Activated naive CD4-positive, alpha-beta T cell treated with anti-CD3 and anti-CD28 coated beads, Interleukin-2, amount 10 ng/mL, durations not matched to agents 7 days and 5 days (primary cell): ENCODE measurements around the gene TBX4.

Source experiments
- CTCF ChIA-PET: fragments of 350-600 bp; sonication (Branson Sonifier 250); formaldehyde crosslinking; loops from one replicate; lab custom pipeline; 2021; ENCODE audit warnings: antibody characterized with exemption; lab: Charles Lee
- DNase-seq: peaks from one replicate; pipeline ENCODE4 v3.0.0-alpha.2; 2020
- H3K27ac Mint-ChIP-seq: one replicate; pipeline ENCODE4 v1.8.0; 2021; ENCODE audit warnings: mild to moderate bottlenecking, moderate library complexity, mixed read lengths
- H3K27me3 Mint-ChIP-seq: one replicate; pipeline ENCODE4 v1.8.0; 2021; ENCODE audit warnings: mild to moderate bottlenecking, mixed read lengths
- H3K36me3 Mint-ChIP-seq: one replicate; pipeline ENCODE4 v1.8.0; 2021; ENCODE audit warnings: mixed read lengths
- H3K4me1 Mint-ChIP-seq: one replicate; pipeline ENCODE4 v1.8.0; 2021; ENCODE audit warnings: mixed read lengths
- H3K4me3 Mint-ChIP-seq: one replicate; pipeline ENCODE4 v1.8.0; 2021; ENCODE audit warnings: mild to moderate bottlenecking, moderate library complexity, mixed read lengths
- H3K9me3 Mint-ChIP-seq: one replicate; pipeline ENCODE4 v1.8.0; 2021; ENCODE audit warnings: mixed read lengths

Gene TBX4

GRCh38 chr17:61410141-61411010, 41.8 kb upstream of the TBX4 start:
- no peak overlapping the region for H3K27ac Mint-ChIP-seq
- CTCF ChIA-PET = interaction anchor here (1.1 to 1.6 kb wide), 4 partner anchors 16 to 413 kb away, joined by 3 read pairs; no protein-coding TSS in a partner anchor
- H3K27me3 Mint-ChIP-seq = peaks cover 99% of the 10 kb centered on the region
- no peaks in the 10 kb centered on the region for H3K36me3 Mint-ChIP-seq
- H3K9me3 Mint-ChIP-seq = no peaks in the 10 kb centered on the region
- H3K4me3 Mint-ChIP-seq = peak overlapping the region; percentile 27
- peaks cover 23% of the 10 kb centered on the region for H3K4me1 Mint-ChIP-seq
- DNase-seq = peak; percentile 77

GRCh38 chr17:61411011-61411260, 41.3 kb upstream of the TBX4 start:
- H3K9me3 Mint-ChIP-seq = no peaks in the 10 kb centered on the region
- H3K36me3 Mint-ChIP-seq = no peaks in the 10 kb centered on the region
- H3K27me3 Mint-ChIP-seq = peaks cover 98% of the 10 kb centered on the region
- no peak overlapping the region for H3K4me3 Mint-ChIP-seq
- no peak for DNase-seq
- peaks cover 23% of the 10 kb centered on the region for H3K4me1 Mint-ChIP-seq
- H3K27ac Mint-ChIP-seq = no peak overlapping the region
- CTCF ChIA-PET = interaction anchor here (1.1 kb wide), 1 partner anchor 163 kb away, joined by 3 read pairs; no protein-coding TSS in a partner anchor

- Mint-ChIP-seq H3K4me3 (peak overlapping the region; percentile 57), H3K27ac (no peak overlapping the region), H3K36me3 (no peaks in the 10 kb centered on the region), H3K4me1 (peaks cover 23% of the 10 kb centered on the region), H3K27me3 (peaks cover 98% of the 10 kb centered on the region), H3K9me3 (no peaks in the 10 kb centered on the region)
- no peak for DNase-seq
- CTCF ChIA-PET = interaction anchor here (0.7 to 1.6 kb wide), 11 partner anchors 7 to 691 kb away, joined by 3 to 10 read pairs (median 3); no protein-coding TSS in a partner anchor
Measured at GRCh38 chr17:61411261-61412142, 40.7 kb upstream of the TBX4 start.

GRCh38 chr17:61412143-61412859, 39.9 kb upstream of the TBX4 start:
- Mint-ChIP-seq H3K4me3 (peak overlapping the region; percentile 60), H3K9me3 (no peaks in the 10 kb centered on the region), H3K4me1 (peaks cover 26% of the 10 kb centered on the region), H3K27ac (no peak overlapping the region), H3K36me3 (no peaks in the 10 kb centered on the region), H3K27me3 (peaks cover 98% of the 10 kb centered on the region)
- peak; percentile 78 for DNase-seq
- CTCF ChIA-PET = interaction anchor here (0.7 to 2.4 kb wide), 13 partner anchors 8 to 697 kb away, joined by 3 to 10 read pairs (median 4); no protein-coding TSS in a partner anchor

- Mint-ChIP-seq H3K27ac (no peak overlapping the region), H3K9me3 (no peaks in the 10 kb centered on the region), H3K27me3 (peaks cover 98% of the 10 kb centered on the region), H3K36me3 (no peaks in the 10 kb centered on the region), H3K4me3 (peak overlapping the region; percentile 48), H3K4me1 (peaks cover 26% of the 10 kb centered on the region)
- no peak for DNase-seq
- CTCF ChIA-PET = interaction anchor here (0.7 to 2.4 kb wide), 11 partner anchors 10 to 697 kb away, joined by 3 to 10 read pairs (median 6); no protein-coding TSS in a partner anchor
Measured at GRCh38 chr17:61412860-61413660, 39.2 kb upstream of the TBX4 start.

- Mint-ChIP-seq H3K27ac (no peak overlapping the region), H3K9me3 (no peaks in the 10 kb centered on the region), H3K4me3 (no peak overlapping the region), H3K27me3 (peaks cover 93% of the 10 kb centered on the region), H3K4me1 (peaks cover 23% of the 10 kb centered on the region), H3K36me3 (no peaks in the 10 kb centered on the region)
- no peak for DNase-seq
- CTCF ChIA-PET = interaction anchor here (1.2 to 2.4 kb wide), 4 partner anchors 10 to 696 kb away, joined by 4 to 10 read pairs (median 6); no protein-coding TSS in a partner anchor
Measured at GRCh38 chr17:61413661-61414126, 38.5 kb upstream of the TBX4 start.

GRCh38 chr17:61414141-61414935, 37.9 kb upstream of the TBX4 start:
- Mint-ChIP-seq H3K27me3 (peaks cover 88% of the 10 kb centered on the region), H3K4me3 (no peak overlapping the region), H3K36me3 (no peaks in the 10 kb centered on the region), H3K27ac (no peak overlapping the region), H3K4me1 (peaks cover 19% of the 10 kb centered on the region), H3K9me3 (no peaks in the 10 kb centered on the region)
- CTCF ChIA-PET = interaction anchor here (0.5 to 2.4 kb wide), 4 partner anchors 10 to 695 kb away, joined by 5 to 10 read pairs (median 6); no protein-coding TSS in a partner anchor
- no peak for DNase-seq

GRCh38 chr17:61414936-61415251, 37.3 kb upstream of the TBX4 start:
- no peak overlapping the region for H3K4me3 Mint-ChIP-seq
- H3K36me3 Mint-ChIP-seq = no peaks in the 10 kb centered on the region
- no peaks in the 10 kb centered on the region for H3K9me3 Mint-ChIP-seq
- no peak for DNase-seq
- H3K27me3 Mint-ChIP-seq = peaks cover 88% of the 10 kb centered on the region
- no peak overlapping the region for H3K27ac Mint-ChIP-seq
- CTCF ChIA-PET = interaction anchor here (0.5 to 1.6 kb wide), 2 partner anchors 18 to 415 kb away, joined by 3 to 5 read pairs; no protein-coding TSS in a partner anchor
- peaks cover 17% of the 10 kb centered on the region for H3K4me1 Mint-ChIP-seq

GRCh38 chr17:61415374-61416210, 36.6 kb upstream of the TBX4 start:
- peaks cover 13% of the 10 kb centered on the region for H3K4me1 Mint-ChIP-seq
- H3K9me3 Mint-ChIP-seq = no peaks in the 10 kb centered on the region
- DNase-seq = no peak
- H3K4me3 Mint-ChIP-seq = no peak overlapping the region
- CTCF ChIA-PET = interaction anchor here (0.7 to 1.6 kb wide), 5 partner anchors 11 to 135 kb away, joined by 3 to 7 read pairs (median 3); no protein-coding TSS in a partner anchor
- H3K36me3 Mint-ChIP-seq = no peaks in the 10 kb centered on the region
- H3K27ac Mint-ChIP-seq = no peak overlapping the region
- H3K27me3 Mint-ChIP-seq = peaks cover 87% of the 10 kb centered on the region

- CTCF ChIA-PET = interaction anchor here (0.7 to 1.6 kb wide), 5 partner anchors 11 to 134 kb away, joined by 3 to 7 read pairs (median 3); no protein-coding TSS in a partner anchor
- no peak overlapping the region for H3K27ac Mint-ChIP-seq
- H3K4me3 Mint-ChIP-seq = no peak overlapping the region
Measured at GRCh38 chr17:61416211-61416539, 36.0 kb upstream of the TBX4 start.

GRCh38 chr17:61416540-61417363, 35.5 kb upstream of the TBX4 start:
- CTCF ChIA-PET = interaction anchor here (0.7 to 1.6 kb wide), 10 partner anchors 10 to 693 kb away, joined by 3 to 4 read pairs (median 3); no protein-coding TSS in a partner anchor
- peaks cover 85% of the 10 kb centered on the region for H3K27me3 Mint-ChIP-seq
- no peaks in the 10 kb centered on the region for H3K9me3 Mint-ChIP-seq
- H3K36me3 Mint-ChIP-seq = no peaks in the 10 kb centered on the region
- no peak overlapping the region for H3K27ac Mint-ChIP-seq
- peaks cover 8% of the 10 kb centered on the region for H3K4me1 Mint-ChIP-seq
- H3K4me3 Mint-ChIP-seq = no peak overlapping the region
- DNase-seq = peak; percentile 72

More at GRCh38 chr17:61416211-61416539, 36.0 kb upstream of the TBX4 start:
- DNase-seq = no peak
- Mint-ChIP-seq H3K9me3 (no peaks in the 10 kb centered on the region), H3K4me1 (peaks cover 11% of the 10 kb centered on the region), H3K36me3 (no peaks in the 10 kb centered on the region), H3K27me3 (peaks cover 86% of the 10 kb centered on the region)
